Fibroblast of lung (primary cell): ENCODE data around the gene FBXL12.

Experiments used
- CTCF ChIP-seq, 2 donors: IDR thresholded peaks in 1 of 2; conservative IDR thresholded peaks in 1 of 2; 1 replicate in 1 of 2; 2 replicates in 1 of 2; pipeline ENCODE4 v1.5.1; 2011 to 2012; ENCODE audit warnings: low read length in 2 of 2, control low read depth in 1 of 2, inconsistent platforms in 1 of 2, low read depth in 1 of 2, mild to moderate bottlenecking in 1 of 2
- EZH2 ChIP-seq: IDR thresholded peaks from 2 replicates; pipeline ENCODE4 v1.5.1; 2012; ENCODE audit warnings: low read length, control low read depth, mild to moderate bottlenecking; ENCODE audit errors: missing control alignments

GRCh38 chr19:9793071-9793591 is 25.7 kb downstream of the FBXL12 start:
- TF ChIP-seq CTCF (conservative IDR thresholded peaks at IDR 0.05 in 1 of 2, IDR thresholded peaks at IDR 0.05 in 1 of 2; ENCODE audit: low read depth in 1 of 2, low read length in 2 of 2) (no peak), EZH2 (no peak)
